Measurements from ENCODE around the gene TMPRSS4.

DNA sequence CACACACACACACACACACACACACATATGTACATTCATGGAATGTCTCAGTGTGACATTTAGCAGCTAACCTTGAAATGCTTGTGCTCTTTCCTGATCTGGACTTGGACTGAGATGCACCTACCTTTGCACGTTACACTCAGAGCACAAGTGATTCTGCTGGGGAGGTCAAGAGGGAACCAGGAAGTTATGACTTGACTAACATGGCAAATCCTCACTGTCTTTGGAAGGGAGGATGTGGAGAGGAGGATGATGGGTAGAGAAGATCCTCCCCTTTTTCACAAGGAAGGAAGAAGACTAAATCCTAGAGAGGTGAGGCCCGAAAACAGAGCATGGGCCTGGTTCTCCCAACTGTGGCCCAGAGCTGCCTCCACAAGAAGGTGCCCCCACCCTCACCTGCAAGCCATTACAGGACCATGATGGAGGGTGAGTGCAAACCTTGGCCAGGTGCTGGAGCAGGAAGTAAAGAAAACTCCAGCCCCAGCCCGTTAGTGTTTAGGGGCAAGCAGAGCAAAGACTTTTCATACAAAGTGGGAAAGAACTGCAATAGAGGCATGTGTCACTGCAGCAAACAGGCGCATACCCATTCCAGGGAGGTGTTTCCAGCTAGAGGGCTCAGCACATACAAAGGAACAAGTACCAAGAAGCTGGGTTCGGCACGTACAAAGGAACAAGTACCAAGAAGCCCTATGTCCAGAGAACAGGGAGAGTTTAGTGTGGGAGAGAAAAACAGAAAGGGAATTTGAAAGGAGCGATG is 49.4 kb downstream of the TMPRSS4 start:
- TF ChIP-seq, protein P1, sequence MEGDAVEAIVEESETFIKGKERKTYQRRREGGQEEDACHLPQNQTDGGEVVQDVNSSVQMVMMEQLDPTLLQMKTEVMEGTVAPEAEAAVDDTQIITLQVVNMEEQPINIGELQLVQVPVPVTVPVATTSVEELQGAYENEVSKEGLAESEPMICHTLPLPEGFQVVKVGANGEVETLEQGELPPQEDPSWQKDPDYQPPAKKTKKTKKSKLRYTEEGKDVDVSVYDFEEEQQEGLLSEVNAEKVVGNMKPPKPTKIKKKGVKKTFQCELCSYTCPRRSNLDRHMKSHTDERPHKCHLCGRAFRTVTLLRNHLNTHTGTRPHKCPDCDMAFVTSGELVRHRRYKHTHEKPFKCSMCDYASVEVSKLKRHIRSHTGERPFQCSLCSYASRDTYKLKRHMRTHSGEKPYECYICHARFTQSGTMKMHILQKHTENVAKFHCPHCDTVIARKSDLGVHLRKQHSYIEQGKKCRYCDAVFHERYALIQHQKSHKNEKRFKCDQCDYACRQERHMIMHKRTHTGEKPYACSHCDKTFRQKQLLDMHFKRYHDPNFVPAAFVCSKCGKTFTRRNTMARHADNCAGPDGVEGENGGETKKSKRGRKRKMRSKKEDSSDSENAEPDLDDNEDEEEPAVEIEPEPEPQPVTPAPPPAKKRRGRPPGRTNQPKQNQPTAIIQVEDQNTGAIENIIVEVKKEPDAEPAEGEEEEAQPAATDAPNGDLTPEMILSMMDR (conservative IDR thresholded peaks at IDR 0.05; ENCODE audit: low read depth in 2 of 2) = no peak
- TF ChIP-seq, protein P2, sequence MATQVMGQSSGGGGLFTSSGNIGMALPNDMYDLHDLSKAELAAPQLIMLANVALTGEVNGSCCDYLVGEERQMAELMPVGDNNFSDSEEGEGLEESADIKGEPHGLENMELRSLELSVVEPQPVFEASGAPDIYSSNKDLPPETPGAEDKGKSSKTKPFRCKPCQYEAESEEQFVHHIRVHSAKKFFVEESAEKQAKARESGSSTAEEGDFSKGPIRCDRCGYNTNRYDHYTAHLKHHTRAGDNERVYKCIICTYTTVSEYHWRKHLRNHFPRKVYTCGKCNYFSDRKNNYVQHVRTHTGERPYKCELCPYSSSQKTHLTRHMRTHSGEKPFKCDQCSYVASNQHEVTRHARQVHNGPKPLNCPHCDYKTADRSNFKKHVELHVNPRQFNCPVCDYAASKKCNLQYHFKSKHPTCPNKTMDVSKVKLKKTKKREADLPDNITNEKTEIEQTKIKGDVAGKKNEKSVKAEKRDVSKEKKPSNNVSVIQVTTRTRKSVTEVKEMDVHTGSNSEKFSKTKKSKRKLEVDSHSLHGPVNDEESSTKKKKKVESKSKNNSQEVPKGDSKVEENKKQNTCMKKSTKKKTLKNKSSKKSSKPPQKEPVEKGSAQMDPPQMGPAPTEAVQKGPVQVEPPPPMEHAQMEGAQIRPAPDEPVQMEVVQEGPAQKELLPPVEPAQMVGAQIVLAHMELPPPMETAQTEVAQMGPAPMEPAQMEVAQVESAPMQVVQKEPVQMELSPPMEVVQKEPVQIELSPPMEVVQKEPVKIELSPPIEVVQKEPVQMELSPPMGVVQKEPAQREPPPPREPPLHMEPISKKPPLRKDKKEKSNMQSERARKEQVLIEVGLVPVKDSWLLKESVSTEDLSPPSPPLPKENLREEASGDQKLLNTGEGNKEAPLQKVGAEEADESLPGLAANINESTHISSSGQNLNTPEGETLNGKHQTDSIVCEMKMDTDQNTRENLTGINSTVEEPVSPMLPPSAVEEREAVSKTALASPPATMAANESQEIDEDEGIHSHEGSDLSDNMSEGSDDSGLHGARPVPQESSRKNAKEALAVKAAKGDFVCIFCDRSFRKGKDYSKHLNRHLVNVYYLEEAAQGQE (IDR thresholded peaks at IDR 0.05; ENCODE audit: unreplicated experiment) = no peak
- TF ChIP-seq, protein P3, sequence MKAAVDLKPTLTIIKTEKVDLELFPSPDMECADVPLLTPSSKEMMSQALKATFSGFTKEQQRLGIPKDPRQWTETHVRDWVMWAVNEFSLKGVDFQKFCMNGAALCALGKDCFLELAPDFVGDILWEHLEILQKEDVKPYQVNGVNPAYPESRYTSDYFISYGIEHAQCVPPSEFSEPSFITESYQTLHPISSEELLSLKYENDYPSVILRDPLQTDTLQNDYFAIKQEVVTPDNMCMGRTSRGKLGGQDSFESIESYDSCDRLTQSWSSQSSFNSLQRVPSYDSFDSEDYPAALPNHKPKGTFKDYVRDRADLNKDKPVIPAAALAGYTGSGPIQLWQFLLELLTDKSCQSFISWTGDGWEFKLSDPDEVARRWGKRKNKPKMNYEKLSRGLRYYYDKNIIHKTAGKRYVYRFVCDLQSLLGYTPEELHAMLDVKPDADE (IDR thresholded peaks at IDR 0.05) = no peak
- TF ChIP-seq POLR2AphosphoS5 (IDR thresholded peaks at IDR 0.05; ENCODE audit: low read depth) = peak; percentile 62
- no peak for TF ChIP-seq ZNF331 (CRISPR knock-in tag; IDR thresholded peaks at IDR 0.05; ENCODE audit: low read depth)
- TF ChIP-seq CREB1 (CRISPR knock-in tag; IDR thresholded peaks at IDR 0.05; ENCODE audit: low read depth) = no peak
- TF ChIP-seq EZH2 (IDR thresholded peaks at IDR 0.05; ENCODE audit: low read depth, unreplicated experiment) = no peak
- no peak for TF ChIP-seq ZNF114 (CRISPR knock-in tag; IDR thresholded peaks at IDR 0.05)
